ENCODE measurements around the gene FILIP1L.

The FILIP1L gene

DNA sequence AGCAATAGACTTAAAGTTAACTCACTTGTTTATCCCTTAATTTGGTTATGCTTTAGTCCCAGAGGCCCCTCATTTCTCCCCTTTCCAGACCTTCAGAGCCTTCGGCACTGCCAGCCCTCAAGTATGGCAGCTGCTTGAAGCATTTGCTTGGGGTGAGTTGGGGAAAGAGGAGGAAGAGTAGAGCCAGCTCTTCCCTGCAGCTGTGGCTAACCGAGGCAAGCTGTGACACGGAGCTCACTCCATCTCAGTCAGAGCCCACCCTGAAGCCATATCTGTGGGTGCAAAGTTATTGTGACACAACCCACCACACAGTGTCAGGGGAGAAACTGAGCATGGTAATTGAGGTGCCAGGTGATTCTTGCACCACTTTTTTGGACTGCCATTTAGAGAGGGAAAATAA, 66.1 kb downstream of the FILIP1L start:
- no peak for TF ChIP-seq CTCF (IDR thresholded peaks at IDR 0.05; ENCODE audit: low read depth, low read length)
- no peak for DNase-seq (ENCODE audit: low read depth in 2 of 2)

GRCh38 chr3:100047455-100048141, 66.7 kb downstream of the FILIP1L start:
- no peak for TF ChIP-seq CTCF (IDR thresholded peaks at IDR 0.05; ENCODE audit: low read depth, low read length)
- peak; percentile 58 to 94 for DNase-seq (ENCODE audit: low read depth in 2 of 2)
- no peak overlapping the region for H3K4me3 ChIP-seq (replicated peaks in 1 of 2; ENCODE audit: low read depth in 2 of 2, low read length in 2 of 2)

More for the DNA sequence above, 66.1 kb downstream of the FILIP1L start:
- H3K4me3 ChIP-seq (replicated peaks in 1 of 2; ENCODE audit: low read depth in 2 of 2, low read length in 2 of 2) = no peak overlapping the region

GRCh38 chr3:100046986-100047385, 67.3 kb downstream of the FILIP1L start:
- no peak for TF ChIP-seq CTCF (IDR thresholded peaks at IDR 0.05; ENCODE audit: low read depth, low read length)
- no peak overlapping the region for H3K4me3 ChIP-seq (replicated peaks in 1 of 2; ENCODE audit: low read depth in 2 of 2, low read length in 2 of 2)
- no peak for DNase-seq (ENCODE audit: low read depth in 2 of 2)

- no peak for TF ChIP-seq CTCF (IDR thresholded peaks at IDR 0.05; ENCODE audit: low read depth, low read length)
- H3K4me3 ChIP-seq (replicated peaks in 1 of 2; ENCODE audit: low read depth in 2 of 2, low read length in 2 of 2) = no peak overlapping the region
- DNase-seq (ENCODE audit: low read depth in 2 of 2) = peak; percentile 93 to 97
Measured at GRCh38 chr3:100045696-100046095, 68.6 kb downstream of the FILIP1L start.

DNA sequence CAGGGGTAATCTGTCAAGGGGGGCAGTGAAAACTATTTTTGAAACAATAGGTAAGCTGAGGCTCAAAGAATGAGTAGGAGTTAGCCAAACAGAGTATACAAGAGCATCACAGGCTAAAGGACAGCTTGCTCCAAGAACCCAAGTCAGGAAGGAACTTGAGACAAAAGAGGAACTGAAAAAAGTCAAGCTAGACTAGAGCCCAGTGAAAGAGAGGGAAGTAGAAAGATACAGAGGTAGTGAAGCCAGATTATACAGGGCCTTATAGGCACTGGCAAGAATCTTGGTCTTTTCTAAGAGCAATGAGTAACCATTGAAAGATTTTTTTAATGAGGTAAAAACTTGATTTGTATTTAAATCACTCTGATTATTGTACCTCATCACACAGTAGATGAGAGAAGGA, 69.9 kb downstream of the FILIP1L start:
- TF ChIP-seq CTCF (IDR thresholded peaks at IDR 0.05; ENCODE audit: low read depth, low read length) = no peak
- no peak overlapping the region for H3K4me3 ChIP-seq (replicated peaks in 1 of 2; ENCODE audit: low read depth in 2 of 2, low read length in 2 of 2)
- DNase-seq (ENCODE audit: low read depth in 2 of 2) = no peak

- peak in 1 of 2 donors; percentile 19 for DNase-seq (ENCODE audit: low read depth in 2 of 2)
- no peak for TF ChIP-seq CTCF (IDR thresholded peaks at IDR 0.05; ENCODE audit: low read depth, low read length)
Measured at GRCh38 chr3:100043271-100043670, 71.0 kb downstream of the FILIP1L start.

More at GRCh38 chr3:100043271-100043670, 71.0 kb downstream of the FILIP1L start:
- no peak overlapping the region for H3K4me3 ChIP-seq (replicated peaks in 1 of 2; ENCODE audit: low read depth in 2 of 2, low read length in 2 of 2)
